ENCODE results near the gene PRXL2B.

The PRXL2B gene

DNA sequence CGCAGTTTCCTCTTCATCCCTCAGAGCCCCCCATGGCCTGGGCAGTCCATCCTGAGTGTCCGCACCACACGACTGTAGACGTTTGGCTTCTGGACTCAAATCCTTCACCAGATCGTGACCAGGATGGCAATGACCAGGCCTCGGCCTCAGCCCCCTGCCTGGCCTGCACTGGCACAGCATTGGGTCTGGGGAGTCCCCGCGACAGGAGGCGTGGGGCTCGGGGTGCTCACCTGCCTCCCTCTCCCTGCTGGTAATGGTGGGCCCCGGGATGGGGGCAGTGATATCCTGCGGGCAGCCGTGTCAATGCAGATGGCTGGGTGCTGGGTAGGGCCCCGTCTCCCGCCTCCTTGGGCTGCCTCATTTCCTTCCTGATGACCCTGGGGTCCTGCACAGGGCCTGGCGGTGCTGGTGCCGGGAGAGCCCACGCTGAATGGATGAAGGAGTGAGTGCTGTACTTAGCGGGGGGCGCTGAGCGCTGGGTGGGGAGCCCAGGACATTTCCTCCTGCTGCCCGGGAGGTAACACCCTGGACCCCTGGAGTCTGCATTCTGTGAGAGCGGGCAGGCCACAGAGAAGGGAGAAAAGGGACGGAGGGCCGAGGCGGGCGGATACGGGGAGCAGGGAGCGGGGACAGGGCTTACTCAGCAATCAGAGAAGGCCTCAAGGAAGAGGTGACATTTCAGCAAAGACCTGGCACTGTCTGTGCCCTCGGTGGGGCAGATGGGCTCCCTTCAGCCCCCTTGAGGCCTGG is 32.5 kb upstream of the PRXL2B start:
- no peak for DNase-seq (ENCODE audit: low read depth)
- TF ChIP-seq, protein P1, sequence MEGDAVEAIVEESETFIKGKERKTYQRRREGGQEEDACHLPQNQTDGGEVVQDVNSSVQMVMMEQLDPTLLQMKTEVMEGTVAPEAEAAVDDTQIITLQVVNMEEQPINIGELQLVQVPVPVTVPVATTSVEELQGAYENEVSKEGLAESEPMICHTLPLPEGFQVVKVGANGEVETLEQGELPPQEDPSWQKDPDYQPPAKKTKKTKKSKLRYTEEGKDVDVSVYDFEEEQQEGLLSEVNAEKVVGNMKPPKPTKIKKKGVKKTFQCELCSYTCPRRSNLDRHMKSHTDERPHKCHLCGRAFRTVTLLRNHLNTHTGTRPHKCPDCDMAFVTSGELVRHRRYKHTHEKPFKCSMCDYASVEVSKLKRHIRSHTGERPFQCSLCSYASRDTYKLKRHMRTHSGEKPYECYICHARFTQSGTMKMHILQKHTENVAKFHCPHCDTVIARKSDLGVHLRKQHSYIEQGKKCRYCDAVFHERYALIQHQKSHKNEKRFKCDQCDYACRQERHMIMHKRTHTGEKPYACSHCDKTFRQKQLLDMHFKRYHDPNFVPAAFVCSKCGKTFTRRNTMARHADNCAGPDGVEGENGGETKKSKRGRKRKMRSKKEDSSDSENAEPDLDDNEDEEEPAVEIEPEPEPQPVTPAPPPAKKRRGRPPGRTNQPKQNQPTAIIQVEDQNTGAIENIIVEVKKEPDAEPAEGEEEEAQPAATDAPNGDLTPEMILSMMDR (IDR thresholded peaks at IDR 0.05; ENCODE audit: insufficient read depth, low read depth, low read length, missing control alignments) = no peak
- H3K4me3 ChIP-seq (ENCODE audit: low read length) = no peak overlapping the region

DNA sequence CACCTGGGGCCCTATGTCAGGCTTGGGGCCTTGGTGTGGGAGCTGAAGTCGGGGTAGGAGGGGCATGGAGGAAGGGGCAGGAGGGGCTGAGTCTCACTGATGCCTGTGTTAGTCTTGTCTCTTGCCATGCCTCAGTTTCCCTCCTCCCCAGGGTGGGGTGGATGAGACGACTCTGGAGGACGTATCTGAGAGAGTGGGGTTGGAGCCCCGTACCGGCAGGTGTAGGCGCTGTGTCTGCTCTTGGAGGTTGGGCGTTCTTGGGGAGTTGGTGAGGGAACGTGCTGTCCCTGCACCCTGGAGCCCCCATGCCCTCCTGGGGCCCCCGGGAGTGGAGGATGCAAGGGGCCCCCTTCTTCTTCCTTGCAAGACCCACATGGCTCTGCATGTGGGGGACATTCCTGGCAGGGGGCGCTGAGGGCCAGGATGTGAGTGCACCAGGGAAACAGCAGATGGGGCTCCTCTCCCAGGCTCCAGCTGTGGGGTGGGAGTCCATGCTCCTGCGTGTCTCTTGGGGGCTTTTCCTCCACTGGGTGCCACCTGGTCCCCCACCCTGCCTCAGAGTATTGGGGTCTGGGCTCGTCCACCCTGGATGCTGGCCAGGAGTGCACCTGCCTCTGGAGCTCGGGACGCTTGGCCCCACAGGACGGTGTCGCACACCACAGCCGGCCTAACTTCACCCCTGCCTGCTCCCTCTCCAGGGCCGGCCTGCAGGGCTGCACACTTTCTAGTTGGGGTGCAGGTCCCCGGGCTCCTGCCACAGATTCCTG is 31.8 kb upstream of the PRXL2B start:
- TF ChIP-seq, protein P1 (IDR thresholded peaks at IDR 0.05; ENCODE audit: insufficient read depth, low read depth, low read length, missing control alignments) = no peak
- DNase-seq (ENCODE audit: low read depth) = no peak
- no peak overlapping the region for H3K4me3 ChIP-seq (ENCODE audit: low read length)

DNA sequence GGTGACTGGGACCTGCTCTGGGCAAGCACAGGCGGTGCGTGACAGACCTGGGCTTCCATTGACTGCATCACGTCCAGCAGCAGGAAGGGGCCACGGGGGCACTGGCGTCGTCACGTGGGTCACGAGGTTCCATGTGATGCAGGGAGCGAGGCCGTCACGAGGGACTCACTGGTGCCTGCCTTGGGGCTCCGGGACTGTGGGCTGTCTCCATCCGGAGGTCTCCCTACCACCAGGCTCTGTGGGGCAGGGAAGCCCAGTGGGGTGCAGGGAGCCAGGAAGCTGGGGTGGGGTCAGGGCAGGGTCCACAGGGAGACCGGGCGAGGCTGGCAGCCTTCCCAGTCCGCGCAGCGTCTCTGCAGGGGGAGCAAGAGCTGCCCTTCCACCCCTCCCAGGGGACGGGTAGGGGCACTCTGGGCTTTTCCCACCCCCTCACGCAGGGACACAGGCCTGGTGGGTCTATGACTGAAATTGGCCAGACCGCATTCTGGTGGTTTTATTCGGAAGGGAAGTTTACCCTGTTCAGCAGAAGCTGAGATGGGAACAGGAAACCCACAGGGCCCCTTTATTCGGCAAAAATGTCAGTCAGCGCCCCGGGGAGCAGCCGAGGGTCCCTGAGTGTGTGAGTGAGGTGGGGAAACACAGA is 30.8 kb upstream of the PRXL2B start:
- H3K4me3 ChIP-seq (ENCODE audit: low read length) = peak overlapping the region; percentile 59
- no peak for DNase-seq (ENCODE audit: low read depth)

DNA sequence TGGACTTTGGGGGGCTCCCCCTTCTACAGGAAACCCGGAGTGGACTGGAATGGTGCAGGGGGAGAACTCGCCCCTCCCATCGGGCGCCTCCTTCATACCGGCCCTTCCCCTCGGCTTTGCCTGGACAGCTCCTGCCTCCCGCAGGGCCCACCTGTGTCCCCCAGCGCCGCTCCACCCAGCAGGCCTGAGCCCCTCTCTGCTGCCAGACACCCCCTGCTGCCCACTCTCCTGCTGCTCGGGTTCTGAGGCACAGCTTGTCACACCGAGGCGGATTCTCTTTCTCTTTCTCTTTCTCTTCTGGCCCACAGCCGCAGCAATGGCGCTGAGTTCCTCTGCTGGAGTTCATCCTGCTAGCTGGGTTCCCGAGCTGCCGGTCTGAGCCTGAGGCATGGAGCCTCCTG is 30.3 kb upstream of the PRXL2B start, which contains the start of gene TNFRSF14:
Gene TNFRSF14, plus strand, starts transcription at position 95 of the 401 bp plus-strand sequence. Its CDS starts 294 bp downstream, at position 389.
- DNase-seq (ENCODE audit: low read depth) = peak; percentile 40
- H3K4me3 ChIP-seq (ENCODE audit: low read length) = peak within 1 kb of the TSS; percentile 59
- TF ChIP-seq, protein P1 (IDR thresholded peaks at IDR 0.05; ENCODE audit: insufficient read depth, low read depth, low read length, missing control alignments) = no peak

More for the DNA sequence above, 30.8 kb upstream of the PRXL2B start:
- TF ChIP-seq, protein P1 (IDR thresholded peaks at IDR 0.05; ENCODE audit: insufficient read depth, low read depth, low read length, missing control alignments) = no peak

DNA sequence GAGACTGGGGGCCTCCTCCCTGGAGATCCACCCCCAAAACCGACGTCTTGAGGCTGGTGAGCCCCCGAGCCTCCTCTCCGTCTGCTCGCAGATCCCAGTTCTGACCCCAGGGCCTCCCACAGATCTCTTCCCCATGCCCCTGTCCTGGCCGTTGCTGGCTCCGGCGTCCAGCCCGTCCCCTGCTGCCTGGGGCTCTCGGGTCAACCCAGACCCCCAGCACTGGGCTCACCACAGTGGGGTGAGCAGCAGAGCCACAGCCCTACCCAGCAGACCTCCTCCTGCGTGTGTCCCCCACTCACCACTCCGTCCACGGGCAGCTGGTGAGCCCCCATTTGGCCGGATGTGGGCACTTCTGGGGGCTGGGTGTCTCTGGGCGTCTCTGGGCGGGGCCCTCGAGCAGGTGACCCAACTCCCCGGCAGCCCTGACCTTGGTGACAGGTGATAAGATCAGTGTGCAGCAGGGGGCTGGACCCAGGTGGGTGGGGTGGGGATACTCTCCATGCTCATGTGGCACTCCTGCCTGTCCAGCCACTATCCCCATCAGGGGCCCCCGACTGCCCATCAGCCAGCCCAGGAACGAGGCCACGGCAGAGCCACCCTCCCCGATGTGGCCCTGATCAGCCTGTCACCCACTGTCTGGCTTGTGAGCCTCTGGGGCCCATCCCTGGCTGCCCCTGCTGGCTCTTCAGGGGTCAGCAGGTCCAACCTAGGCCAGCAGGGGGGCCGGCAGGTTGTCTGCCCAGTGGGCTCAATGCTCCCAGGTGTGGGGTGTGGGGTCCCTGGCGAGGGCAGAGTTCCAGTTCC is 29.7 kb upstream of the PRXL2B start:
- H3K4me3 ChIP-seq (ENCODE audit: low read length) = peak overlapping the region; percentile 59
- TF ChIP-seq, protein P1 (IDR thresholded peaks at IDR 0.05; ENCODE audit: insufficient read depth, low read depth, low read length, missing control alignments) = no peak
- DNase-seq (ENCODE audit: low read depth) = no peak
